ENCODE data around the gene ANTXR1. TPM values are rescaled to one million over a fixed set of nuclear protein-coding genes. Genes with fewer than 3 reads are reported as not detected.

ANTXR1 gene
- total and polyA plus RNA-seq, 2 donors (not counting 3 experiments of a cell fraction or from before 2014, with no cell fraction given): 4.2 to 17.3 TPM

GRCh38 chr2:69116438-69116837 lies 103.5 kb downstream of the ANTXR1 start:
- ChIA-PET POLR2A (no interaction called here), CTCF (interaction anchor here (1.2 to 1.6 kb wide), 3 partner anchors 9 to 22 kb away, joined by 3 to 7 read pairs (median 4); no protein-coding TSS in a partner anchor)
- Histone ChIP-seq H2AFZ (ENCODE audit: low read depth, low read length) (no peak overlapping the region), H3K79me2 (ENCODE audit: control insufficient read depth, insufficient read depth, low read length) (no peaks in the 10 kb centered on the region), H3K4me2 (ENCODE audit: insufficient read depth, low read length) (no peak overlapping the region), H3K9me1 (replicated peaks; ENCODE audit: control insufficient read depth, extremely low read depth, insufficient read depth, low read length) (no peaks in the 10 kb centered on the region), H4K20me1 (replicated peaks; ENCODE audit: control insufficient read depth, extremely low read depth, insufficient read depth, low read length) (no peaks in the 10 kb centered on the region), H3K4me1 (ENCODE audit: control insufficient read depth, extremely low read depth, insufficient read depth, low read length) (no peaks in the 10 kb centered on the region), H3K36me3 (ENCODE audit: control insufficient read depth in 2 of 2, extremely low read depth in 1 of 2, insufficient read depth in 2 of 2, low read length in 2 of 2) (no peaks in the 10 kb centered on the region), H3K27me3 (ENCODE audit: control insufficient read depth in 2 of 2, insufficient read depth in 2 of 2, low read length in 2 of 2) (no peaks in the 10 kb centered on the region), H3K9ac (replicated peaks; ENCODE audit: extremely low read depth, insufficient read depth, low read length) (no peak overlapping the region), H3K9me3 (replicated peaks; ENCODE audit: control insufficient read depth, insufficient read depth, low read length) (no peaks in the 10 kb centered on the region), H3K4me3 (replicated peaks in 1 of 3; ENCODE audit: insufficient read depth in 1 of 3, low read depth in 1 of 3, low read length in 3 of 3) (no peak overlapping the region), H3K27ac (ENCODE audit: insufficient read depth, low read depth, low read length) (no peak overlapping the region)
- DNase-seq (ENCODE audit: low read depth, low spot score) (no peak), FAIRE-seq (no peak)
- no TSS peak for BruUV-seq (replicated peaks)
- intact Hi-C loops (cut with micrococcal nuclease) (no loop called here), dilution Hi-C loops (cut with MboI; ENCODE audit: extremely low pct_ligation_motif_present, low sequenced_read_pairs) (no loop called here)
- no peak for TF ChIP-seq GATA2 (IDR thresholded peaks at IDR 0.05; ENCODE audit: insufficient read depth, insufficient read length, low read depth, low read length)

- Histone ChIP-seq H3K79me2 (ENCODE audit: control insufficient read depth, insufficient read depth, low read length) (no peaks in the 10 kb centered on the region), H3K9ac (replicated peaks; ENCODE audit: extremely low read depth, insufficient read depth, low read length) (no peak overlapping the region), H3K27ac (ENCODE audit: insufficient read depth, low read depth, low read length) (no peak overlapping the region), H3K36me3 (ENCODE audit: control insufficient read depth in 2 of 2, extremely low read depth in 1 of 2, insufficient read depth in 2 of 2, low read length in 2 of 2) (no peaks in the 10 kb centered on the region), H4K20me1 (replicated peaks; ENCODE audit: control insufficient read depth, extremely low read depth, insufficient read depth, low read length) (no peaks in the 10 kb centered on the region), H3K4me1 (ENCODE audit: control insufficient read depth, extremely low read depth, insufficient read depth, low read length) (peaks cover 14% of the 10 kb centered on the region), H3K9me3 (replicated peaks; ENCODE audit: control insufficient read depth, insufficient read depth, low read length) (no peaks in the 10 kb centered on the region), H3K4me2 (ENCODE audit: insufficient read depth, low read length) (no peak overlapping the region), H3K9me1 (replicated peaks; ENCODE audit: control insufficient read depth, extremely low read depth, insufficient read depth, low read length) (no peaks in the 10 kb centered on the region), H3K4me3 (replicated peaks in 1 of 3; ENCODE audit: insufficient read depth in 1 of 3, low read depth in 1 of 3, low read length in 3 of 3) (no peak overlapping the region), H2AFZ (ENCODE audit: low read depth, low read length) (no peak overlapping the region), H3K27me3 (ENCODE audit: control insufficient read depth in 2 of 2, insufficient read depth in 2 of 2, low read length in 2 of 2) (no peaks in the 10 kb centered on the region)
- ChIA-PET CTCF (interaction anchor here (1.2 kb wide), 1 partner anchor 188 kb away, joined by 3 read pairs; no protein-coding TSS in a partner anchor), POLR2A (no interaction called here)
- DNase-seq (ENCODE audit: low read depth, low spot score) (no peak), FAIRE-seq (no peak)
- intact Hi-C loops (cut with micrococcal nuclease) (no loop called here), dilution Hi-C loops (cut with MboI; ENCODE audit: extremely low pct_ligation_motif_present, low sequenced_read_pairs) (no loop called here)
- no TSS peak for BruUV-seq (replicated peaks)
- TF ChIP-seq JUN (IDR thresholded peaks at IDR 0.05; ENCODE audit: borderline replicate concordance, insufficient read depth, insufficient read length, low read depth): no peak
- TF ChIP-seq EZH2 (IDR thresholded peaks at IDR 0.05; ENCODE audit: borderline replicate concordance, low read depth, low read length, severe bottlenecking): no peak
- no peak for TF ChIP-seq MYC (IDR thresholded peaks at IDR 0.05; ENCODE audit: low read depth, low read length)
- no peak for TF ChIP-seq GATA2 (IDR thresholded peaks at IDR 0.05; ENCODE audit: insufficient read depth, insufficient read length, low read depth, low read length)
- no peak for TF ChIP-seq FOS (IDR thresholded peaks at IDR 0.05; ENCODE audit: borderline replicate concordance, insufficient read depth, low read length)
- TF ChIP-seq POLR2AphosphoS5 (IDR thresholded peaks at IDR 0.05; ENCODE audit: insufficient read depth, low read depth, low read length): no peak
- no peak for TF ChIP-seq POLR2A (IDR thresholded peaks at IDR 0.05; ENCODE audit: low read depth, low read length)
- no peak for TF ChIP-seq CTCF (IDR thresholded peaks at IDR 0.05; ENCODE audit: extremely low read depth in 1 of 2, insufficient read depth in 1 of 2, low read depth in 1 of 2, low read length in 2 of 2)
- no peak for TF ChIP-seq MAX (IDR thresholded peaks at IDR 0.05; ENCODE audit: insufficient read depth, insufficient read length)
Observed at GRCh38 chr2:69118609-69119008, 105.6 kb downstream of the ANTXR1 start.
